Coronary artery (tissue), 2 donors: ENCODE data around the gene CSTF2T.

ENCODE experiments used
- DNase-seq: peaks from one replicate; pipeline ENCODE4 v3.0.0-alpha.2; 2017; ENCODE audit warnings: low spot score
- H3K27ac ChIP-seq, 2 donors: fragments of 200-600 bp; sonication (generic); one replicate each; pipeline ENCODE4 v1.5.1; 2016 to 2019
- H3K4me3 ChIP-seq: fragments of 200-600 bp; sonication (generic); 2 replicates; pipeline ENCODE4 v1.5.1; 2016; ENCODE audit warnings: mild to moderate bottlenecking, moderate library complexity
- CTCF ChIP-seq: fragments of 200-600 bp; sonication (generic); IDR thresholded peaks from one replicate; pipeline ENCODE4 v1.5.1; 2019; ENCODE audit warnings: antibody characterized with exemption

The CSTF2T gene

GRCh38 chr10:51685768-51686167 is 13.6 kb downstream of the CSTF2T start:
- no peak for TF ChIP-seq CTCF
- Histone ChIP-seq H3K27ac (no peak overlapping the region), H3K4me3 (no peak overlapping the region)
- no peak for DNase-seq

- TF ChIP-seq CTCF: no peak
- H3K27ac ChIP-seq: peak overlapping the region in 1 of 2 donors; percentile 52
- H3K4me3 ChIP-seq: no peak overlapping the region
- no peak for DNase-seq
These were observed 16.2 kb downstream of the CSTF2T start for GRCh38 chr10:51683031-51683691.

- Histone ChIP-seq H3K4me3 (no peak overlapping the region), H3K27ac (no peak overlapping the region)
- TF ChIP-seq CTCF: no peak
- DNase-seq: no peak
These were observed 19.6 kb downstream of the CSTF2T start for GRCh38 chr10:51679841-51680240.

- no peak overlapping the region for H3K27ac ChIP-seq
- H3K4me3 ChIP-seq: no peak overlapping the region
- no peak for DNase-seq
- TF ChIP-seq CTCF: no peak
These were observed 24.3 kb downstream of the CSTF2T start for GRCh38 chr10:51675088-51675487.

- no peak for DNase-seq
These were observed 27.3 kb downstream of the CSTF2T start for GRCh38 chr10:51672039-51672535.

GRCh38 chr10:51669041-51669440 is 30.4 kb downstream of the CSTF2T start:
- TF ChIP-seq CTCF: no peak
- DNase-seq: no peak
- Histone ChIP-seq H3K4me3 (no peak overlapping the region), H3K27ac (no peak overlapping the region)

More at GRCh38 chr10:51672039-51672535, 27.3 kb downstream of the CSTF2T start:
- no peak overlapping the region for H3K27ac ChIP-seq
- no peak for TF ChIP-seq CTCF
- H3K4me3 ChIP-seq: no peak overlapping the region

GRCh38 chr10:51668336-51668689 is 31.1 kb downstream of the CSTF2T start:
- no peak overlapping the region for H3K27ac ChIP-seq
- TF ChIP-seq CTCF: no peak
- no peak overlapping the region for H3K4me3 ChIP-seq
- no peak for DNase-seq
